Cardiac muscle cell (in vitro differentiated cells and primary cell): ENCODE results near the gene ZNF462. TPM values are rescaled to one million over a fixed set of nuclear protein-coding genes. Genes with fewer than 3 reads are reported as not detected.

Experiments used
- DNase-seq, 2 donors: peaks; one replicate each; pipeline versions ENCODE4 v3.0.0 to v3.0.0-alpha.2; 2010 to 2017; ENCODE audit warnings: low read depth in 1 of 2, low spot score in 1 of 2
- H3K27ac ChIP-seq: fragments of 200-600 bp; sonication (generic); 2 replicates; pipeline ENCODE4 v1.5.1; 2016
- H3K27me3 ChIP-seq: fragments of 200-600 bp; sonication (generic); 2 replicates; pipeline ENCODE4 v1.6.0; 2016; ENCODE audit warnings: control low read depth
- H3K36me3 ChIP-seq: fragments of 200-600 bp; sonication (generic); 2 replicates; pipeline ENCODE4 v1.5.1; 2016; ENCODE audit warnings: control low read depth
- H3K4me1 ChIP-seq: fragments of 200-600 bp; sonication (generic); 2 replicates; pipeline ENCODE4 v1.8.1; 2017; ENCODE audit warnings: low read depth, mild to moderate bottlenecking, mixed run types
- H3K4me3 ChIP-seq: fragments of 200-600 bp; sonication (generic); 2 replicates; pipeline ENCODE4 v1.5.1; 2016; ENCODE audit warnings: mild to moderate bottlenecking
- H3K9me3 ChIP-seq: fragments of 200-600 bp; sonication (generic); 2 replicates; pipeline ENCODE4 v1.5.1; 2017; ENCODE audit warnings: low read depth, mild to moderate bottlenecking, control low read depth
- polyA plus RNA-seq: library from polyadenylated mRNA; unstranded; fragments of >200 nt; fragmentation: Nextera tagmentation; extraction: Ambion mirVana; gene quantifications from 2 replicates; pipeline ENCODE4 v1.2.1, GENCODE V29; 2016
- total RNA-seq: library from RNA; depleted of rRNA; stranded (reverse); fragments of >200 nt; gene quantifications from 2 replicates; pipeline ENCODE4 v1.2.3, GENCODE V29; 2016
- TF ChIP-seq, protein P1 (sequence below): IDR thresholded peaks from 2 replicates; pipeline ENCODE4 v1.5.1; 2012; ENCODE audit warnings: low read depth, mild to moderate bottlenecking, low read length

ZNF462 gene
- total and polyA plus RNA-seq, 2 experiments from 2014 or later = 12.7 to 36.8 TPM

DNA sequence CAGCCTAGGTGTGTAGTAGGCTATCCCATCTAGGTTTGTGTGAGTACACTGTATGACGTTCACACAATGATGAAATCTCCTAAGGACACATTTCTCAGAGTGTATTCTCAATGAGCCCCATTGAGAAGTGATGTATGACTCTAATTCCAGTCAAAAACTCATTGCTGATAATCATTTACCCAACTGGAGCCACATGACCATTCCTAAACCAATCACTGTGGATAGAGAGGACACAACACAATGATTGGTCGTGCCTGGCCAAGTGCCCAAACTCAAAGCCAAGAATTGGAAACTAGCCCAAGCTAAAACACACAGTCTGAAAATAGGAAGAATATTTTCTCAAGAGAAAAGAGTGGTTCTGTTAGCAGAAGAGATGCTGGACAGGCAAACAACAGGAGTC, 191.2 kb downstream of the ZNF462 start:
- DNase-seq = no peak
- Histone ChIP-seq H3K9me3 (no peaks in the 10 kb centered on the region), H3K36me3 (no peaks in the 10 kb centered on the region)

DNA sequence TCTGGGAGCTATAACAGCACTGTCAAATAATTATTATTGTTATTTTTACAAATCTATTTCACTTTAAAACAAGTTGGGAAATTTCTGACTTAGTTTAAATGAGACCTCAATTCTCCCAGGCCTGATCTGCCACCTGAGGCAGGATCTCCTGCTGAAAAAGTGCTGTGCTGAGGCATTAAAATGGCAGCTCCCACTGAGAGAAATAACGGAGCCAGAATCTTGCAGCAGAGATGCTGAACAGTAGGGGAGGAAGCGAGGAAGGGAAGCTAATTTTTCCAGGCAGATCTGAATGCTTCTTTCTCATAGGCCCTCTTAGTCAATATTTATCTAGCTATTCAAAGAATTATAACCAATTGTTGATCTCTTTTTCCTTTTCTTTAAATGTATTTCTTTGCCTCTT, 196.3 kb downstream of the ZNF462 start:
- Histone ChIP-seq H3K27ac (no peak overlapping the region), H3K36me3 (no peaks in the 10 kb centered on the region), H3K27me3 (no peaks in the 10 kb centered on the region), H3K4me1 (no peaks in the 10 kb centered on the region), H3K4me3 (no peak overlapping the region), H3K9me3 (no peaks in the 10 kb centered on the region)
- DNase-seq = peak in 1 of 2 donors; percentile 10
- TF ChIP-seq, protein P1, sequence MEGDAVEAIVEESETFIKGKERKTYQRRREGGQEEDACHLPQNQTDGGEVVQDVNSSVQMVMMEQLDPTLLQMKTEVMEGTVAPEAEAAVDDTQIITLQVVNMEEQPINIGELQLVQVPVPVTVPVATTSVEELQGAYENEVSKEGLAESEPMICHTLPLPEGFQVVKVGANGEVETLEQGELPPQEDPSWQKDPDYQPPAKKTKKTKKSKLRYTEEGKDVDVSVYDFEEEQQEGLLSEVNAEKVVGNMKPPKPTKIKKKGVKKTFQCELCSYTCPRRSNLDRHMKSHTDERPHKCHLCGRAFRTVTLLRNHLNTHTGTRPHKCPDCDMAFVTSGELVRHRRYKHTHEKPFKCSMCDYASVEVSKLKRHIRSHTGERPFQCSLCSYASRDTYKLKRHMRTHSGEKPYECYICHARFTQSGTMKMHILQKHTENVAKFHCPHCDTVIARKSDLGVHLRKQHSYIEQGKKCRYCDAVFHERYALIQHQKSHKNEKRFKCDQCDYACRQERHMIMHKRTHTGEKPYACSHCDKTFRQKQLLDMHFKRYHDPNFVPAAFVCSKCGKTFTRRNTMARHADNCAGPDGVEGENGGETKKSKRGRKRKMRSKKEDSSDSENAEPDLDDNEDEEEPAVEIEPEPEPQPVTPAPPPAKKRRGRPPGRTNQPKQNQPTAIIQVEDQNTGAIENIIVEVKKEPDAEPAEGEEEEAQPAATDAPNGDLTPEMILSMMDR = no peak

More for the DNA sequence above, 191.2 kb downstream of the ZNF462 start:
- TF ChIP-seq, protein P1 = no peak
- H3K4me3 ChIP-seq = no peak overlapping the region
- no peak overlapping the region for H3K27ac ChIP-seq
- H3K4me1 ChIP-seq = no peaks in the 10 kb centered on the region
- H3K27me3 ChIP-seq = no peaks in the 10 kb centered on the region

DNA sequence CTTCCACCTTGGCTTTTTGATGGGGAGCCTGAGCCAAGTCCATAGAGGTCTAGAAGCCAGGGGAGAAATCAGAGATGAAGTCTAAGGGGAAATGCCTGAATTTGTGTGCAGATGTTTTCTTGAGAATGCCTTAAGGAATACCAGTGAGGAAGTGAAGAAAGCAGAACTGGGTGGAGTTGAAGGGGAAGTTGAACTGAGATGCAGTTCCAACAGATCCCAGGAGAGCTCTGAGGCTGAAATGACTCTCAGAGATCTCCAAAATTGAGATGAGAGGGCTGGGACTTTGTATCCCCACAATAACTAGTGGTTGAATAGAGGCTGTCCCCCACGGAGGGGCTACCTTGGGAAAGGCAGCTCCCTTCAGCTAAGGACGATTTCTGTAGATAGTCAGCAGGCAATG, 197.1 kb downstream of the ZNF462 start:
- DNase-seq = no peak
- TF ChIP-seq, protein P1 = no peak
- H3K27ac ChIP-seq = no peak overlapping the region

More for the DNA sequence above, 197.1 kb downstream of the ZNF462 start:
- Histone ChIP-seq H3K4me1 (no peaks in the 10 kb centered on the region), H3K36me3 (no peaks in the 10 kb centered on the region), H3K9me3 (no peaks in the 10 kb centered on the region), H3K4me3 (no peak overlapping the region), H3K27me3 (no peaks in the 10 kb centered on the region)
